NB4 (cell line): ENCODE data around the gene GRIN3B.

Experiments
- CTCF ChIP-seq: IDR thresholded peaks from one replicate; pipeline ENCODE4 v1.5.1; 2012; ENCODE audit warnings: low read depth, low read length
- POLR2A ChIP-seq: IDR thresholded peaks from 2 replicates; pipeline ENCODE4 v1.6.1; 2011; ENCODE audit warnings: mild to moderate bottlenecking; ENCODE audit not compliant: insufficient read length; ENCODE audit errors: extremely low read depth

GRCh38 chr19:1015061-1015781 lies 15.0 kb downstream of the GRIN3B start:
- no peak for TF ChIP-seq CTCF
- TF ChIP-seq POLR2A, result no peak
